ENCODE measurements around the gene CNTRL.
"Not testable (repeated sequence)": the region's sequence is repeated elsewhere in the genome, so short reads cannot be mapped to it uniquely, and the experiment has no call there.

Gene CNTRL

DNA sequence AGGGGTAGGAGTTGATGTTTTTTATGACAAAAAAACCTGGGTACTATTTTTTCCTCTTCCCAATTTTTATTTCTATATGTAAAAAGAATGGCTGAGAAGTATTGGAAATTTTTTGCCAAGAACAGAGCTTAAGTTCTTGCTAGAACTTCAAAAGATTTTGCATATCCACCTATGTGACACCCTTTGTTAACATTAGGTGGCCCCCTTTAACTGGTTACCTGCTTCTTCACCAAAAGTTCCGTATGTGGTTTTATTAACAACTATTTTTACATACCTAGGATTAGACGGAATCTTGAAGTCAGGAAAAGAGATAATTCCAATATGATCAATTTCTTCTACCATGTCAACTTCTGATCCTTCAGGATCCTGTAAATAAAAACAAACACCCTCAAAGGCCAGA is 40.2 kb upstream of the CNTRL start:
- H3K27ac Mint-ChIP-seq: no peak overlapping the region
- no peaks in the 10 kb centered on the region for H3K4me1 Mint-ChIP-seq
- H3K36me3 Mint-ChIP-seq (ENCODE audit: low read depth): peaks cover 6% of the 10 kb centered on the region
- no peaks in the 10 kb centered on the region for H3K9me3 Mint-ChIP-seq
- H3K27me3 Mint-ChIP-seq (ENCODE audit: low read depth, poor library complexity): no peaks in the 10 kb centered on the region
- no peak overlapping the region for H3K4me3 Mint-ChIP-seq
- no peak for DNase-seq
- TF ChIP-seq, protein P1, sequence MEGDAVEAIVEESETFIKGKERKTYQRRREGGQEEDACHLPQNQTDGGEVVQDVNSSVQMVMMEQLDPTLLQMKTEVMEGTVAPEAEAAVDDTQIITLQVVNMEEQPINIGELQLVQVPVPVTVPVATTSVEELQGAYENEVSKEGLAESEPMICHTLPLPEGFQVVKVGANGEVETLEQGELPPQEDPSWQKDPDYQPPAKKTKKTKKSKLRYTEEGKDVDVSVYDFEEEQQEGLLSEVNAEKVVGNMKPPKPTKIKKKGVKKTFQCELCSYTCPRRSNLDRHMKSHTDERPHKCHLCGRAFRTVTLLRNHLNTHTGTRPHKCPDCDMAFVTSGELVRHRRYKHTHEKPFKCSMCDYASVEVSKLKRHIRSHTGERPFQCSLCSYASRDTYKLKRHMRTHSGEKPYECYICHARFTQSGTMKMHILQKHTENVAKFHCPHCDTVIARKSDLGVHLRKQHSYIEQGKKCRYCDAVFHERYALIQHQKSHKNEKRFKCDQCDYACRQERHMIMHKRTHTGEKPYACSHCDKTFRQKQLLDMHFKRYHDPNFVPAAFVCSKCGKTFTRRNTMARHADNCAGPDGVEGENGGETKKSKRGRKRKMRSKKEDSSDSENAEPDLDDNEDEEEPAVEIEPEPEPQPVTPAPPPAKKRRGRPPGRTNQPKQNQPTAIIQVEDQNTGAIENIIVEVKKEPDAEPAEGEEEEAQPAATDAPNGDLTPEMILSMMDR (IDR thresholded peaks at IDR 0.05): no peak

DNA sequence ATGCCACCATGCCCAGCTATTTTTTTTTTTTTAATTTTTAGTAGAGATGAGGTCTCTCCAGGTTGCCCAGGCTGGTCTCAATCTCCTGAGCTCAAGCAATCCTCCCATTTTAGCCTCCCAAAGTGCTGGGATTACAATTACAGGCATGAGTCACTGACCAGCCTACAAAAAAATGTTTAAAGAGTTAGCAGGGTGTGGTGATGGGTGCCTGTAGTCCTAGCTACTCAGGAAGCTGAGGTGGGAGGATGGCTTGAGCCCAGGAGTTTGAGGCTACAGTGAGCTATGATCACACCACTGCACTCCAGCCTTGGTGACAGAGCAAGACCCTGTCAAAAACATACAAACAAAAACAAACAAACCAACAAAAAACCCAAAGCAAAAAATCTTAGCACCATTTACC is 39.0 kb upstream of the CNTRL start:
- not testable (repeated sequence) for H3K4me1 Mint-ChIP-seq; H3K9me3 Mint-ChIP-seq; H3K27me3 Mint-ChIP-seq (ENCODE audit: low read depth, poor library complexity); DNase-seq; H3K27ac Mint-ChIP-seq; H3K36me3 Mint-ChIP-seq (ENCODE audit: low read depth); H3K4me3 Mint-ChIP-seq

DNA sequence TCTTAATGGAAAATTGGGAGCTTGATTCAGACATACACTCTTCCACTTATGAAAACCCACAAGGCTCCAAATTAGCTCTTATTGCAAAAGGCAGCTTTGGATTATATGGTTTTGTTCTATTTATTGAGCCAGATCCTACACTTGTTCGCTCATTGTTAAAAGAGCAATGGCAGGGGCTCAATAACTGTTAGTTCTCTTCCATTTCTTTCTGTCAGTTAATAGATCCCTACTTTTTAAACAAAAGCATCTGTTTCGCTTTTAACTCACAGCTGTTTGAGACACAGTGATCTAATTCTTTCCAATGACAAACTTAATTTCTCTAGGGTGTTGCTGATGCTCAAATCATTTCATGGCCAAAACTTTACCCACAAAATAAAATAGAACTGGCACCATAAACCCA is 36.4 kb upstream of the CNTRL start:
- Mint-ChIP-seq H3K9me3 (no peaks in the 10 kb centered on the region), H3K27ac (no peak overlapping the region), H3K36me3 (ENCODE audit: low read depth) (peaks cover 6% of the 10 kb centered on the region), H3K4me1 (no peaks in the 10 kb centered on the region), H3K4me3 (no peak overlapping the region), H3K27me3 (ENCODE audit: low read depth, poor library complexity) (peaks cover 3% of the 10 kb centered on the region)
- DNase-seq: no peak
- TF ChIP-seq, protein P1 (IDR thresholded peaks at IDR 0.05): no peak

DNA sequence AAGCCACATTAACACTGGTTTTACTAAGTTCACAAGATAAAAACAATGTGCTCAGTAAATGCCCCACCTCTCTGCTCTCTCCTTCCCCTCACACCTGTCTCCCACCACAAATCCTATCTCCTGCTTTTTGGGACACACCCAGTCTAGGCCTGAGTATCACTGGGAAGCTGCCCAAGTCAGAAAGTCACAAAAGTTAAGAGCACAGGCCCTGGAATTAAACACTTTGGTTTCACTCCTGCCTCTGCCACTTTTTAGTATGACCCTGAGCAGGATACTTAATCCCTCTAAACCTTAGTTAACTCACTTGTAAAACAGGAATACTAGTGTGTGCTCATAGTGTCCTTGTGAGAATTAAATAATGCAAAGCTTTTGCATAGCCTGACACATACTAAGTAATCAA is 36.0 kb upstream of the CNTRL start:
- no peak overlapping the region for H3K4me3 Mint-ChIP-seq
- TF ChIP-seq, protein P1 (IDR thresholded peaks at IDR 0.05): no peak
- H3K27ac Mint-ChIP-seq: no peak overlapping the region
- H3K4me1 Mint-ChIP-seq: no peaks in the 10 kb centered on the region
- H3K27me3 Mint-ChIP-seq (ENCODE audit: low read depth, poor library complexity): peaks cover 3% of the 10 kb centered on the region
- no peak for DNase-seq
- H3K36me3 Mint-ChIP-seq (ENCODE audit: low read depth): peaks cover 6% of the 10 kb centered on the region
- H3K9me3 Mint-ChIP-seq: no peaks in the 10 kb centered on the region

DNA sequence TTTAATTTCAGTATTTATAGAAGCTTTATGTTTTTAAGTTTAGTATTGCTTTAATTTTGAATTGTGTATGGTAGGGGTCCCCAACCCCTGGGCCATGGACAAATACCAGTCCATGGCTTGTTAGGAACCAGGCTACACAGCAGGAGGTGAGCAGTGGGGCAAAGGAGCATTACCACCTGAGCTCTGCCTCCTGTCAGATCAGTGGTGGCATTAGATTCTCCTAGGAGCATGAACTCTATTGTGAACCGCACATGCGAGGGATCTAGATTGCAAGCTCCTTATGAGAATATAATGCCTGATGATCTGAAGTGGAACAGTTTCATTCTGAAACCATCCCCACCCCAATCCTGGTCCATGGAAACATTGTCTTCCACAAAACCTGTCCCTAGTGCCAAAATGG is 26.6 kb upstream of the CNTRL start:
- peaks cover 2% of the 10 kb centered on the region for H3K27me3 Mint-ChIP-seq (ENCODE audit: low read depth, poor library complexity)
- no peak for DNase-seq
- no peak overlapping the region for H3K27ac Mint-ChIP-seq
- peaks cover 2% of the 10 kb centered on the region for H3K4me1 Mint-ChIP-seq
- TF ChIP-seq, protein P1 (IDR thresholded peaks at IDR 0.05): no peak
- H3K4me3 Mint-ChIP-seq: no peak overlapping the region
- no peaks in the 10 kb centered on the region for H3K9me3 Mint-ChIP-seq
- no peaks in the 10 kb centered on the region for H3K36me3 Mint-ChIP-seq (ENCODE audit: low read depth)

DNA sequence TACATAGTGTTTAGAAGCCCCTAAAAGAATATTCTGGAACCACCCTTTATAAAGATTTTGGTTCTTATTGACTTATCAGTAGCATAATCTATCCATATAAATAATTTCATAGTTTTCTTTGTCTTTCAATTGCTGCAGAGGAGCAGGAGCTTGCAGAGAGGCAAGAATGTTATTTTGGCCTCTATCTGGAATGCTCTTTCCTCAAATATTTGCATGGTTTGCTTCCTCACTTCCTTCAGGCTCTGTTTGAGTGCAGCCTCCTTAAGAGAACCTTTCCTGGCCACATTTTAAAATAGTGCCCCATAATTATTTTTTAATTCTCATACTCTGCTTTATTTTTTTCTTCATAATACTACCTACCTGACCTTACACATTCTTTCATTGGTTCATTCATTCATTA is 26.1 kb upstream of the CNTRL start:
- Mint-ChIP-seq H3K27me3 (ENCODE audit: low read depth, poor library complexity) (peaks cover 2% of the 10 kb centered on the region), H3K4me3 (no peak overlapping the region), H3K36me3 (ENCODE audit: low read depth) (no peaks in the 10 kb centered on the region), H3K9me3 (no peaks in the 10 kb centered on the region), H3K4me1 (peaks cover 6% of the 10 kb centered on the region), H3K27ac (peak overlapping the region; percentile 1)
- TF ChIP-seq, protein P1 (IDR thresholded peaks at IDR 0.05): no peak
- no peak for DNase-seq

Measured in nephron progenitor cell (in vitro differentiated cells).